ENCODE results near the gene CRTC1. TPM values are rescaled to one million over a fixed set of nuclear protein-coding genes. Genes with fewer than 3 reads are reported as not detected.
A peak's percentile ranks its signal among the peaks of the same experiment; 100 is the strongest.

Gene CRTC1
- total RNA-seq, 1 donor from 2014 or later = 28.8 TPM

GRCh38 chr19:18709546-18709945 lies 26.1 kb downstream of the CRTC1 start:
- TF ChIP-seq CTCF (IDR thresholded peaks at IDR 0.05; ENCODE audit: partially characterized antibody, unreplicated experiment) = no peak
- Mint-ChIP-seq H3K36me3 (ENCODE audit: unreplicated experiment) (no peaks in the 10 kb centered on the region), H3K27ac (ENCODE audit: unreplicated experiment) (no peak overlapping the region)

GRCh38 chr19:18710186-18710585 lies 26.7 kb downstream of the CRTC1 start:
- TF ChIP-seq CTCF (IDR thresholded peaks at IDR 0.05; ENCODE audit: partially characterized antibody, unreplicated experiment) = no peak
- Mint-ChIP-seq H3K27ac (ENCODE audit: unreplicated experiment) (no peak overlapping the region), H3K4me1 (ENCODE audit: low read depth, unreplicated experiment) (peaks cover 11% of the 10 kb centered on the region), H3K36me3 (ENCODE audit: unreplicated experiment) (no peaks in the 10 kb centered on the region), H3K4me3 (ENCODE audit: unreplicated experiment) (no peak overlapping the region), H3K27me3 (ENCODE audit: unreplicated experiment) (peaks cover 8% of the 10 kb centered on the region), H3K9me3 (ENCODE audit: unreplicated experiment) (no peaks in the 10 kb centered on the region)
- no peak for DNase-seq

More at GRCh38 chr19:18709546-18709945, 26.1 kb downstream of the CRTC1 start:
- no peak overlapping the region for H3K4me3 Mint-ChIP-seq (ENCODE audit: unreplicated experiment)
- no peaks in the 10 kb centered on the region for H3K9me3 Mint-ChIP-seq (ENCODE audit: unreplicated experiment)
- H3K27me3 Mint-ChIP-seq (ENCODE audit: unreplicated experiment) = peaks cover 8% of the 10 kb centered on the region
- no peak for DNase-seq
- H3K4me1 Mint-ChIP-seq (ENCODE audit: low read depth, unreplicated experiment) = peaks cover 14% of the 10 kb centered on the region

- no peak overlapping the region for H3K27ac Mint-ChIP-seq (ENCODE audit: unreplicated experiment)
- H3K4me3 Mint-ChIP-seq (ENCODE audit: unreplicated experiment) = no peak overlapping the region
- H3K27me3 Mint-ChIP-seq (ENCODE audit: unreplicated experiment) = peaks cover 7% of the 10 kb centered on the region
- H3K9me3 Mint-ChIP-seq (ENCODE audit: unreplicated experiment) = no peaks in the 10 kb centered on the region
- H3K36me3 Mint-ChIP-seq (ENCODE audit: unreplicated experiment) = no peaks in the 10 kb centered on the region
- no peak for TF ChIP-seq CTCF (IDR thresholded peaks at IDR 0.05; ENCODE audit: partially characterized antibody, unreplicated experiment)
- no peak for DNase-seq
- peaks cover 11% of the 10 kb centered on the region for H3K4me1 Mint-ChIP-seq (ENCODE audit: low read depth, unreplicated experiment)
Observed at GRCh38 chr19:18710996-18711751, 27.7 kb downstream of the CRTC1 start.

- no peak overlapping the region for H3K27ac Mint-ChIP-seq (ENCODE audit: unreplicated experiment)
- peaks cover under 1% of the 10 kb centered on the region for H3K9me3 Mint-ChIP-seq (ENCODE audit: unreplicated experiment)
- H3K36me3 Mint-ChIP-seq (ENCODE audit: unreplicated experiment) = no peaks in the 10 kb centered on the region
- H3K4me1 Mint-ChIP-seq (ENCODE audit: low read depth, unreplicated experiment) = peaks cover 15% of the 10 kb centered on the region
- TF ChIP-seq CTCF (IDR thresholded peaks at IDR 0.05; ENCODE audit: partially characterized antibody, unreplicated experiment) = no peak
- H3K4me3 Mint-ChIP-seq (ENCODE audit: unreplicated experiment) = no peak overlapping the region
- H3K27me3 Mint-ChIP-seq (ENCODE audit: unreplicated experiment) = peaks cover 6% of the 10 kb centered on the region
- DNase-seq = no peak
Observed at GRCh38 chr19:18711893-18712292, 28.4 kb downstream of the CRTC1 start.

GRCh38 chr19:18712981-18713380 lies 29.5 kb downstream of the CRTC1 start:
- Mint-ChIP-seq H3K27me3 (ENCODE audit: unreplicated experiment) (peaks cover 4% of the 10 kb centered on the region), H3K4me1 (ENCODE audit: low read depth, unreplicated experiment) (peaks cover 21% of the 10 kb centered on the region), H3K27ac (ENCODE audit: unreplicated experiment) (peak overlapping the region; percentile 66), H3K4me3 (ENCODE audit: unreplicated experiment) (no peak overlapping the region), H3K36me3 (ENCODE audit: unreplicated experiment) (no peaks in the 10 kb centered on the region), H3K9me3 (ENCODE audit: unreplicated experiment) (peaks cover 1% of the 10 kb centered on the region)
- DNase-seq = no peak
- no peak for TF ChIP-seq CTCF (IDR thresholded peaks at IDR 0.05; ENCODE audit: partially characterized antibody, unreplicated experiment)
